H4 (cell line): ENCODE results near the gene KLHDC8A. TPM values are rescaled to one million over a fixed set of nuclear protein-coding genes. Genes with fewer than 3 reads are reported as not detected.
"Not testable (repeated sequence)": the region's sequence is repeated elsewhere in the genome, so short reads cannot be mapped to it uniquely, and the experiment has no call there.

Experiments
- DNase-seq: peaks from one replicate; pipeline ENCODE4 v3.0.0-alpha.2; 2015; ENCODE audit warnings: low spot score
- total RNA-seq: library from RNA; depleted of rRNA; stranded (reverse); fragments of >200 nt; shearing (Covaris generic); gene quantifications from 2 replicates; pipeline ENCODE4 v1.2.3, GENCODE V29; 2014; rRNA removed

Gene KLHDC8A
- total RNA-seq, 1 experiment from 2014 or later, result not detected

DNA sequence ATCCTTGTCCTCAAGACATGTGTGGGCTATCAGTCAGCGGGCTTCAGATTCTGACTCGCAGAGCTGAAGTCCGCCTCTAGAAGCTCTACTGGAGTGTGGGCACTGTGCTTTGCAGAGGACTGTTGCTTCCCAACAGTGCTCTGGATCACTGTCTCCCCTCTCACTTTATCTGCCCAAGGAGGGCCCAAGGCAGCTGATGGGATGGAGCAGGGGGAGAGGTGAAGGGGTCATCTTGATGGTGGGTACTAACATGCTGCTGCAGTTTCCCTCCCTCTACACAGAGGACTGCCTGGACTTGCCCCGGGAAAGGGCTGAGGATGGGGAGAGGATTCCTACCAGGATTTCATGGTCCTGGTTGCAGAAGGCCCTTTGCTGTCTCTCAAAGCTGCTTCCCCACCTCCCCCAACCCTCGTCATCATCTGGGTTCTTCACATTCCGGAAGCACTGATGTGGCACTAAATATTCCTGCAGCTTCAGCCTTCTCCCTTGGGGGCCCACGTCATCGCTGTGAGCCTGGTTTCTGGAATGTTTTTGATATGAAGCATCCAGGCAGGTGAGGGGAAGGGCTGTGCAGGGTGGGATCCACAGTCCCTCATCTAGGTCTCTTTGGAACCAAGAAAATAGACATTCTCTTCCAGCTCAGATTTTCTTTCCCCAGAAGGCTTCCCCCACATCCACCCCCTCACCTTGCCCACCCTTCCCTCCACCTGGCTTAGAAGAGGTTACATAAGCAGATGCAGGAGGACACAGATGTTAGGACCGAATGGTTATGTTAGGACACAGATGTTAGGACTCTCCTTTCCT is 58.3 kb downstream of the KLHDC8A start:
- peak; percentile 90 for DNase-seq

DNA sequence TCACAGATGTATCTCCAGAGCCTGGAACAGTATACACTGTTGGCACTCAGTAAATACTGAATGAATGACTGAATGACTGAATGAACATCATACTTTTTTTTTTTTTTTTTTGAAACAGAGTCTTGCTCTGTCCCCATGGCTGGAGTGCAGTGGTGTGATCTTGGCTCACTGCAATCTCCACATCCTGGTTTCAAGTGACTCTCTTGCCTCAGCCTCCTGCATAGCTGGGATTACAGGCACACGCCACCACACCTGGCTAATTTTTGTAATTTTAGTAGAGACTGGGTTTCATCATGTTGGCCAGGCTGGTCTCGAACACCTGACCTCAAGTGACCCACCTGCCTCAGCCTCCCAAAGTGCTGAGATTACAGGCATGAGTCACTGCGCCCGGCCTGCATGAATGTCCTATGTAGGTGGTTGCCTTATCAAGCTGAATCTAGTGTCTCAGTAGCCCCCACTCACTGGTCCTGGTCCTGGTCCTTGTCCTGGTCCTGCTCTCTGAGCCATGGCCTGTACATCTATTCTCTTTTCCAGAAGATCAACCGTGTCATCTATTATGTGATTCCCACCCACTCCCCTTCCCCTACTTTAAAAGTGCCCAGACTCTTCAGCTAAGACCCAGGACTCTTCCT is 59.1 kb downstream of the KLHDC8A start:
- not testable (repeated sequence) for DNase-seq

DNA sequence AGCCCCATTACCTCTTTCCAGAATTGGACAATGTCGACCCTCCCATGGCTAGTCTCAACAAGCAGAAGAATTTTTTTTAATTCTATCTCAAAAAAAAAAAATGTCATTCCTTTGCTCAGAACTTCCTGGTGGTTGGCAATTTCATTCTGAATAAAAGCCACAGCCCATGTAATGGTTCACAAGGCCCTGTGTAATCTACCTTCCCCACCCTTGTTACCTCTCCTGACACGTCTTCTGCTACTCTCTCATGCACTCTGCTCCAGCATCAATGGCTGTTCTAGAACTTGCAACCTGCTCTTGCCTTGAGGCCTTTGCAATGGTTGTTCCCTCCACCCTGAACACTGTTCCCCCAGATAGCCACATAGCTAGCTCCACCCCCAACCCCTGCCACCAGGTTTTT is 60.6 kb downstream of the KLHDC8A start:
- no peak for DNase-seq

DNA sequence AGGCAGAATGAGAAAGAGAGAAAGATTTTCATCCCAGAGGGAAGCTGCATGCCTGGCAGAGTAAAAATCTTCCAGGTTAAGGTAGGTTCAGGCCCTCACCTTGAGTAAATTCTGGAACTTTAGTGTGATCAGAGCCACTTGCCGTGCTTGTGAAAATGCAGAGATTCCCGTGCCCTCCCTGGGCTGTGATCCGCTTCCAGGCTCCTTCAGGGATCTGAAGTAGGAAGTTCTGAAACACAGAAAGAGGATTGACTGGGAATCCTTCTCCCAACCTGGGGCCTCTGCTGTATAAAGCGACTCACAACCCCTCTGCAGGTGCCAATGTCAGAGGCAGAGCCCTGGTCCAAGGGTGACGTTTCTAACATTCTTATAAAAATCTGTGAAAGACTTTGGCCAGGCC is 61.8 kb downstream of the KLHDC8A start:
- no peak for DNase-seq

DNA sequence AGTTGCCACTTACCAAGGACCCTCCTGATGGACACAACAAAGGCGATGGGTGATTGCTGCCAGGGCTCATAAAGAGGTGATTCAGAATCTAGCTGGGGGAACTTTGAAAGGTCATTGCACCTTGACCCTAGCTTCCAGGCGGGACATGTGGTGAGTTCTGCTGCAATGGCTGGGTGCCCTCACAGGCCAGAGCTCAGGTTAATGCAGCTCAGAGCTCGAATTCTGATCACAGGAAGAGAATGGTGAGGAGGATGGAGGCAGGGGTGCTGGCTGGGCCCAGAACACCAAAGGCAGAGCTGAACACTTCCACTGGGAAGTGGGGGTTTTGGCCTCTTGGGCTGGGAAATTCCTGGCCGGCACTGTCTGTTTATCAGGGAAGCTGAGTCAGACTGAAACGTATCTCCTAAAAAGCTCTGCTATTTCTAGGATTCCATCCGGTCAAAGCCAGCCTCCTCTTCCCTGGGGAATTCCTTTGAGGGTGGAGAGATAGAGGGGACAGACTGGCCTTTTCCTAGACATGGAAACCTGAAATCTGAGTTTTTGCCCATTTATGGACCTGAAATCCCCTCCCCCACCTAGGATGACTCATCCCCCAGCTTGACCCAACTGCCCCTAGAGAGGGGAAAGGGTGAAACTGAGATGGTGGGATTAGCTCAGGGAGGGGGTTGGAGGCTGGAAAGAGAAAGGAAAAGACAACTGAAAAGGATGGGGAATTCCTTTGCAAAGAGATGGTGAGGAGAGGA is 62.4 kb downstream of the KLHDC8A start:
- peak; percentile 60 for DNase-seq

DNA sequence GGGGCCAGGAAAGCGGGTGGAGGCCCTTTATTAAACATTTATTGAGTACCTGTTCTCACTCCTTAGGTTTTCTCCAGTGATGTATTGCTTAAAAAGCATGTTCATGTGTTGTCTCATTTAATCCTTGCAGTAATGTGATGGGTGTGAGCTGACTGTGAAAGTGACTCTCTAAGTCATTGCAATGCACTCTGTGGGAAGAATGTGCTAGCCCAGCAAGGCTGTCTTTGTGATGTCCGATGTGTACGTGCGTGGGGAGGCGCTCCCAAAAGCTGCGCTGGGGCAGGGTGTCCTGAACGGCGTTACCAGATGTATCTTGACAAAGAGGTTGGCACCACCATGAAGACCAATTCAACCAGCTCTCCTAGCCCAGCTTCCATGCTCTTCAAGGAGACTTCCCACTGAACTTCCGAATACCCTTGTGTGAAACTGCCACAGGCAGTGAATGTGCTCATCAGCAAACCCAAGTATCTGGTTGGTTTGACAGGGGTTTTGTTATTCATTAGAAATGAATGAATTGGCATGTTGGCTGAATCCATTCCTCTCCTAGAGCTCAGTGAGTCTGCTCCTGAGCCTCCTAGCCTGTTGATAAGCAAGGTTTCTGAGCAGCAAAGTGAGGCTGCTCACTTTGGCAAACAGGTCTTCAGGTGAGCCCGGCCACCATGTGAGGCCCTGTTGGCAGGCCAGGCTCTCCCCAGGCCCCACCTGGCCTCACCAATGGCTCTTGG is 63.2 kb downstream of the KLHDC8A start:
- DNase-seq, result no peak

DNA sequence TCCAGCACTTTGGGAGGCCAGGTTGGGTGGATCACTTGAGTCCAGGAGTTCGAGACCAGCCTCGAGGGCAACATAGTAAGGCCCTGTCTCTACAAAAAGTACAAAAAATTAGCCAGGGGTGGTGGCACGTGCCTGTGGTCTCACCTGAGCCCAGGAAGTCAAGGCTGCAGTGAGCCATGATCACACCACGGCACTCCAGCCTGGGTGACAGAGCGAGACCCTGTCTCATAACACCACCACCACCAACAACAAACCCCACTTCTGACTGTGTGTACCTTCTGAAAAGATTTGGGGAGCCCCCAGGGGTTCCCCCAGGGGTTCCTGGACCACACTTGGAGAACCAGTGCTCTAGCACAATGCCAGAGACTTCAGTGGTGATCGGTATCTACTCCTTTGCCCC is 65.1 kb downstream of the KLHDC8A start:
- no peak for DNase-seq

DNA sequence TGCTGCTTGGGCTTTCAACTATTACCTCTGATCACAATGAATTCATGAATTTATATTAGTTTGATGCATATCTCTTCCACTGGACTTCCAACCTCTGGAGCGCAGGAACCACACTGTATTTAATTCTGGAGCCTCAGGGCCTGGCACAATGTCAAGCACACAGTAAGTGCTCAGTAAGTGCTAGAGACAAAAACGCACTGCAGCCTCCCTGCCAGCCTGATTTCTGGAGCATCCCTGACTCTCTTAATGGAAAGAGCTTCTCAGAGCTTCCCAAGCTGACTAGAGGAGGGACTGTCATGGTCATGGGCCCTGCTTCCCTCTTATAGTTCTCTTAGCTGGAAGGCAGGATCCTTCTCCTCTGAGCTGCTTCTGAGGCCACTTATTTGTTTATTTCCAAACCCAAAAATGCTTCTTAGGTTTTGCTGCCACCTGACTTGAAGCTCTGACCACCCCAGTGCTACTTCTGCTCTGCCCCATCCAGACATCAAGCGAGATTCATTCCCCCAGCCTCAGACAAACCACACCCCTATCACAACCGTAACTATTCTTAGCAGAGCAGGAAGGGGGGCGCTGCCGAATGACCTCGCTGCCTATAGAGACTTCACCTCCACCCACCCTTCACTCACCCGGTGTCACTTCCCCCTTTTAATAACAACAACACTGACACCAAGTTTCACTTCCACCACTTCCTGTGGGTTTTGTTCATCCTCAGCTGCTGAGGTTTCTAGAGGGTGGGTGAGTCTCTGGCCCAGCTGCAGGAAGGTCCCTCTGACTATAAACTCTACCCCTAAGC is 68.8 kb downstream of the KLHDC8A start:
- peak; percentile 54 for DNase-seq

DNA sequence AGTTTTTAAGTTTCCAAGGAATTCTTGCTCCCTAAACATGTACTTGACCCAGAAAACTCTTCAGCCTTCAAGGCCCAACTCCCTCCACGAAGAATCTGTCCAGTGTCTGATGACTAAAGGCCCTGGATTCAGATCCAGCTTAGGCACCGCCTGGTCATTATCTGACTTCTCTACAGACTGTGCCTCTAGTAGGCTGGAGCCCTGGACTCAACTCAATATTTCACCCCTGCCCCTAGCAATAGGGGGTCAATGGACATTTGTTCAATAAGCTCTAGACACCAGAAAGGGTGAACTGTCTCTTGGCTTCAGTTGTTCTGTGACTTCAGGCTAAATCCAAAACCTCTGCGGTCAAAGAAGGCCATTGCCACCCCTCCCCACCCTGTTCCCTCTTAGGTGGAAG is 69.6 kb downstream of the KLHDC8A start:
- no peak for DNase-seq

DNA sequence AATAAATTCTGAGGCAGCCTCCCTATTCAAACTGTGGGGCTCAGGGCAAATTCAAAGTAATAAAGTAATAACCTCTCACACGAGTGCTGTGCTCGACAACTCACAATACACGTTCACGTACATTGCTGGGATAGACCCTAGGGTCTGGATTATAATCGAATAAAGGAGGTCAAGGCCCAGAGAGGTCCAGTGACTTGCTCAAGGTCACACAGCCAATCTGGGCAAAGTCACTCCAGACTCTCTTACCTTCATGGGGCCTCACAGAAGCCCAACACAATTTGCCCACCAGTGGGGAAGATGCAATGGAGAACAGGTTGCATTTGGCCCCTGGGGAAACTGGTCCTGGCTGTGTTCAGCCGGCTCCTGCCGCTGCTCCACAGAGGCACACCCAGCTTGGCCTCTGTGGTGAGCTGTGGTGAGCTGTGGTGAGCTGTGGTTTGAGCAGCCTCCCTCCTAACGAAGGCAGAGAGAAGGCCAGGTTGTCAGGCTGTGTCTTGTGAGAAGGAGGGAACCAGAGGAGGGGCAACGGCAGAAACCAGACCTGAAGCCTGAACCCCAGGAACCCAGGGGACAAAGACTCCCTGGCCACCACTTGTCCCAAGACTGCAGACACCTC is 70.3 kb downstream of the KLHDC8A start:
- peak; percentile 75 for DNase-seq

Other genes with a start within 250 kb of the KLHDC8A start
- gene RBBP5, start 234.9 kb downstream of the KLHDC8A start, total RNA-seq, result 18.6 and 18.7 TPM in 2 replicates
- 5.1 and 5.8 TPM in 2 replicates for gene DSTYK, start 145.2 kb downstream of the KLHDC8A start, total RNA-seq
- 0.74 and 2.1 TPM in 2 replicates for gene TMCC2, start 129.0 kb downstream of the KLHDC8A start, total RNA-seq
- 0.92 and 1.0 TPM in 2 replicates for gene NUAK2, start 35.2 kb downstream of the KLHDC8A start, total RNA-seq
- gene LEMD1, start 65.1 kb upstream of the KLHDC8A start, total RNA-seq, result 1.5 TPM in 2 replicates
- gene BLACAT1, start 99.1 kb upstream of the KLHDC8A start, total RNA-seq, result 0.66 and 0.89 TPM in 2 replicates
- 0.72 and 4.4 TPM in 2 replicates for gene CDK18, start 147.7 kb upstream of the KLHDC8A start, total RNA-seq